ENCODE measurements around the gene HAL.
A peak's percentile ranks its signal among the peaks of the same experiment; 100 is the strongest.

HAL gene

GRCh38 chr12:96026331-96026730 is 30.2 kb upstream of the HAL start:
- H3K27ac ChIP-seq: no peak overlapping the region
- TF ChIP-seq CTCF (conservative IDR thresholded peaks at IDR 0.05) (no peak), ZFX (IDR thresholded peaks at IDR 0.05) (no peak)

GRCh38 chr12:96025518-96025917 is 29.4 kb upstream of the HAL start:
- no peak overlapping the region for H3K27ac ChIP-seq
- TF ChIP-seq CTCF (conservative IDR thresholded peaks at IDR 0.05) (no peak), ZFX (IDR thresholded peaks at IDR 0.05) (no peak)

- no peak for TF ChIP-seq ZFX (IDR thresholded peaks at IDR 0.05)
- TF ChIP-seq CTCF (conservative IDR thresholded peaks at IDR 0.05): no peak
- no peak overlapping the region for H3K27ac ChIP-seq
Measured at GRCh38 chr12:96020314-96021003, 24.3 kb upstream of the HAL start.

GRCh38 chr12:96015672-96016071 is 19.5 kb upstream of the HAL start:
- H3K27ac ChIP-seq: no peak overlapping the region
- TF ChIP-seq ZFX (IDR thresholded peaks at IDR 0.05) (no peak), CTCF (conservative IDR thresholded peaks at IDR 0.05) (peak; percentile 48)

- no peak overlapping the region for H3K27ac ChIP-seq
- no peak for TF ChIP-seq ZFX (IDR thresholded peaks at IDR 0.05)
- no peak for TF ChIP-seq CTCF (conservative IDR thresholded peaks at IDR 0.05)
Measured at GRCh38 chr12:96014943-96015599, 18.9 kb upstream of the HAL start.

- H3K27ac ChIP-seq: no peak overlapping the region
- TF ChIP-seq ZFX (IDR thresholded peaks at IDR 0.05) (no peak), CTCF (conservative IDR thresholded peaks at IDR 0.05) (no peak)
Measured at GRCh38 chr12:96007729-96008128, 11.6 kb upstream of the HAL start.

GRCh38 chr12:96006727-96007126 is 10.6 kb upstream of the HAL start:
- TF ChIP-seq CTCF (conservative IDR thresholded peaks at IDR 0.05) (no peak), ZFX (IDR thresholded peaks at IDR 0.05) (no peak)
- H3K27ac ChIP-seq: no peak overlapping the region
